ENCODE data around the gene PARD3.

PARD3 gene

DNA sequence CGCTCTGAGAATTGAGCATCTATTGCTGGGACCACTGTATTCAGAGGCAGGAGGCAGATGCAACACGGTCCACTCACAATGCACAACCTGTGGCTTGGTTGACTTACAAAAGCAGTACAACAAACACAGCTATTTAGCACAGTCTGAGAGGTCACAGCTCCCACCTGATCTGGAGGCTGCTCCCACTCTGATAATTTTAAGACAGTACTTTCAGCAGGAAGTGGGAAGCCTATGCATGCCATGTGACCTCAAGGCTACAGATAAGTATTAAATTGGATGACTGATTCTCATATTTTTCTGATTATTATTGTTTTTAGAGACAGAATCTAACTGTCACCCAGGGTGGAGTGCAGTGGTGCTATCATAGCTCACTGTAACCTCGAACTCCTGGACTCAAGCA, 659.3 kb downstream of the PARD3 start:
- TF ChIP-seq, protein P1, sequence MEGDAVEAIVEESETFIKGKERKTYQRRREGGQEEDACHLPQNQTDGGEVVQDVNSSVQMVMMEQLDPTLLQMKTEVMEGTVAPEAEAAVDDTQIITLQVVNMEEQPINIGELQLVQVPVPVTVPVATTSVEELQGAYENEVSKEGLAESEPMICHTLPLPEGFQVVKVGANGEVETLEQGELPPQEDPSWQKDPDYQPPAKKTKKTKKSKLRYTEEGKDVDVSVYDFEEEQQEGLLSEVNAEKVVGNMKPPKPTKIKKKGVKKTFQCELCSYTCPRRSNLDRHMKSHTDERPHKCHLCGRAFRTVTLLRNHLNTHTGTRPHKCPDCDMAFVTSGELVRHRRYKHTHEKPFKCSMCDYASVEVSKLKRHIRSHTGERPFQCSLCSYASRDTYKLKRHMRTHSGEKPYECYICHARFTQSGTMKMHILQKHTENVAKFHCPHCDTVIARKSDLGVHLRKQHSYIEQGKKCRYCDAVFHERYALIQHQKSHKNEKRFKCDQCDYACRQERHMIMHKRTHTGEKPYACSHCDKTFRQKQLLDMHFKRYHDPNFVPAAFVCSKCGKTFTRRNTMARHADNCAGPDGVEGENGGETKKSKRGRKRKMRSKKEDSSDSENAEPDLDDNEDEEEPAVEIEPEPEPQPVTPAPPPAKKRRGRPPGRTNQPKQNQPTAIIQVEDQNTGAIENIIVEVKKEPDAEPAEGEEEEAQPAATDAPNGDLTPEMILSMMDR (IDR thresholded peaks at IDR 0.05; ENCODE audit: low read depth, low read length, missing control alignments) = no peak
- H3K4me3 ChIP-seq (ENCODE audit: low read depth, low read length) = no peak overlapping the region

DNA sequence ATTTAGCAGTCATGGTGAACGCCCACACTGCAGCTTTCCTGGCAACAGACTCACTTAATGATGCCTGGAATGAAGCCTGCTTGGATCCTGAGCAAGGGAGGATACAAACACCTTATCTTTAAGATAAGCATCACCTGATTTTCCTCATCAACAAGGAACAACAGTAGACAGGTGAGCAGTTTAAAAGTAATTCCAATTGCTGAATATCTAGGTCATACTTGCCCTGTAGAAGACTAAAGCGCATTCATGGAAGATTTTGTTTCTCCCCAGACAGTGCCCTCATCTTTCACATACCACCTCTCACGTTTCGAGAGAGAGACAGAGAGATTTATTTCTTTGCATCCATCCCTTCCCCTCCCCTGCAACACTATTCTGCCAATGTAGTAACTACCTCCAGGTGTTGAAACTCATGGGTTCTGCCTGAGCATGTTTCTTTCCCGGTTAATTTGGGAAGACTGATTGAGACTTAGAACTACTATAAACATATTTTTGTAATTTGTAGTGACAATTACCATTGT, 660.7 kb downstream of the PARD3 start:
- H3K4me3 ChIP-seq (ENCODE audit: low read depth, low read length) = no peak overlapping the region
- TF ChIP-seq, protein P1 (IDR thresholded peaks at IDR 0.05; ENCODE audit: low read depth, low read length, missing control alignments) = no peak
- no peak for DNase-seq (ENCODE audit: low read depth)

More for the DNA sequence above, 659.3 kb downstream of the PARD3 start:
- no peak for DNase-seq (ENCODE audit: low read depth)

DNA sequence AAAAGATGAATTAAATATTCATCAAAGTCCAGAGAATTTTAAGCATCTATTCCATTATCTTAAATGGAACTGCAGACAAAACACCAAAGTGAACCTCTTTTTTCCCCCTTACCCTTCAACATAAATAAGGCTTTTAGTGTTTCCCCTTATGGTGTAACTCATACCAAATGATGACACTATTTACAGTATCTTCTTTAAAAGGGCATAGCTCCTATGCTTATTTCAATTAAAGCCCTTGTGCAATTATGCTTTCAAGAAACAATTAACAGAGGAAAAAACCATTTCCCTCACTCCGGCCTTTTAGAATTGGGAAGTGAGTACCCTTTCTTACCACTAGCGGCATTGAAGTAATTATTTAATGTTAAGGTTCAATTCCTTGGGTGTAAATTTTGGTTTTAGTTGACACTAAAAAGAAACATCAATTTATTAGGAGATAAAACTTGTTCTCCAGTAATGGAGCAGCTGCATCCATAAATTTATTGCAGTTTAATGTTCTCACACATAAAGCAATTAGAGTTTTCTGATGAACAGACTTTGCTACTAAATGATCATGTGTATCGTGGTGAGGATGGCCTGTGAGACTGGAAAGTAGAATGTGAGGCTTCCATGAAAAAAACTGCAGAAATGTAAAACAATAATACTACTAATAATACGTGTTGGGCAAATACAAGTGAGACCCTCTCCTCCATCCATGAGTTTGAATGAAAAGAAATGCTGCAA, 661.3 kb downstream of the PARD3 start:
- no peak for DNase-seq (ENCODE audit: low read depth)
- TF ChIP-seq, protein P1 (IDR thresholded peaks at IDR 0.05; ENCODE audit: low read depth, low read length, missing control alignments) = no peak
- H3K4me3 ChIP-seq (ENCODE audit: low read depth, low read length) = no peak overlapping the region

DNA sequence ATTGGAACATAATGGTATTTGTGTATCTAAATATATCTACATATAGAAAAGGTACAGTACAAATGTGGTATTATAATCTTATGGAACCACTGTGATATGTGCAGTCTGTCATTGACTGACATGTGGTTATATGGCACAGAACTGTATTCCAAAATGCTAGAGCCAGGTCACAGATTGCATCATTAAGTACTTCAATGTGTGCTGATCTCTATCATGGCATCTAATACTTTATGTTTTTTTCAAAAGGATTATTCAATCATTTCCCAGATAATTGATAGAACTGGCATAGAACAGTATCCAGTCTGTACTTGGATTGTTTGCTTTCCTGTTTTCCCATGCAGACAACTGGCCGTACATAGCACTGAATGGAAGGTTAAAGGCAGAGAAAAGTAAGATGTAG, 662.7 kb downstream of the PARD3 start:
- DNase-seq (ENCODE audit: low read depth) = no peak
- TF ChIP-seq, protein P1 (IDR thresholded peaks at IDR 0.05; ENCODE audit: low read depth, low read length, missing control alignments) = no peak

DNA sequence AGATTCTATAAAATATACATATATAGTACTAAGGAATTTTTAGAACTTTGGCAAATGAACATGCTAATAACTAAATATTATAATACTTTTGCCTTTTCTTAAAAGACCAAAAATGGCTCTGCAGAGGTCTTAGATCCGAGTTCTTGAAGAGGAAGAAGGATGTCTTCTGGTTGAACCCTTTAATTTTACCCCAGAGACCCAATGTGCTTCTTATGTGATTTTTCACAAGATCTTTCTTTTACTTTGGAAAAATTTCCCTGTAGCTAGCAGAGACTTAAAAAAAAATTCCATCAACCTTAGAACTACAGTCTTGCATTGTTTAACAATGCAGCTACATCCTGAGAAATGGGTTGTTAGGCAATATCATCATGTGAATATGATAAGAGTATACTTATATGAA, 663.2 kb downstream of the PARD3 start:
- DNase-seq (ENCODE audit: low read depth) = no peak
- TF ChIP-seq, protein P1 (IDR thresholded peaks at IDR 0.05; ENCODE audit: low read depth, low read length, missing control alignments) = no peak
- H3K4me3 ChIP-seq (ENCODE audit: low read depth, low read length) = no peak overlapping the region

More for the DNA sequence above, 662.7 kb downstream of the PARD3 start:
- no peak overlapping the region for H3K4me3 ChIP-seq (ENCODE audit: low read depth, low read length)

DNA sequence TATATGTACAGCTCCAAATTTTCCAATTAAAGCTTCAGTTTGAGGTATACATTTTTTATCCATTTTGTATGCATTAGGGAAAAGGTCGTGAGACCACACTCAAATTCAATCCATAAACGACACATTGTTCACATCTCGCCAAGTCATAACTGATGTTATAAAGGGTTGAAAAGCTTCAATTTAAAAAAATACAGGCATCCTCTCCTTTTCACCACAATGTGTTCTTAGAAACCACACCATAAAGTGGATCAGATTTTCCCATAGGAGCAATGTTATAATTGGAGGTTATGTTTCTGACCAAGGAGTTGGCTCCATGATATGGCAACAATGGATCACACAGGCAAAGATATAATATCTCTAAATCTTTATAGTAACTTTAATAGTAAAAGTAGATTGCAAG, 663.6 kb downstream of the PARD3 start:
- no peak for DNase-seq (ENCODE audit: low read depth)
- TF ChIP-seq, protein P1 (IDR thresholded peaks at IDR 0.05; ENCODE audit: low read depth, low read length, missing control alignments) = no peak
- H3K4me3 ChIP-seq (ENCODE audit: low read depth, low read length) = no peak overlapping the region

DNA sequence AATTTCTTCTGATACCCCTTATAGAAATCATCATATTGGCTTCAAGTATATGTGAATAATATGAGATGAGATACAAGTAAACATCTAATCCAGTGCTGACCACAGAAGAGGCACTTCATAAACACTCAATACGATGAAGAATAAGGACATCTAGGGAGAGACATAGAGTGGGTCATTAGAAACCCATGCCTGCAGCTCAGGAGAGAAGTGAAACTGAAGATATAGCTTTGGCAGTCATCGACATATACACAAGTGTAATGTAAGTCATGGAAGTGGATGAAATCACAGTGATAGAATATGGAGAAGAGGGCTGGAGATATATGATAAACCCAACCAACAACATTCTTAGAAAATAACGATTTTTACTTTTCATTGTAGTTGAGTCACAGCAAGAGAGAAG, 665.0 kb downstream of the PARD3 start:
- TF ChIP-seq, protein P1 (IDR thresholded peaks at IDR 0.05; ENCODE audit: low read depth, low read length, missing control alignments) = no peak
- DNase-seq (ENCODE audit: low read depth) = no peak
- H3K4me3 ChIP-seq (ENCODE audit: low read depth, low read length) = no peak overlapping the region

All from GM12864 (cell line).